ENCODE data around the gene HECTD2. TPM values are rescaled to one million over a fixed set of nuclear protein-coding genes. Genes with fewer than 3 reads are reported as not detected.
"Not testable (repeated sequence)": the region's sequence is repeated elsewhere in the genome, so short reads cannot be mapped to it uniquely, and the experiment has no call there.

HECTD2 gene
- total RNA-seq: 10 to 100 TPM; 18.7 to 22.8 TPM

GRCh38 chr10:91409869-91410637, at the start of gene HECTD2:
Gene HECTD2 (plus strand): TSS chr10:91410344. CDS start chr10:91410439, 95 bp downstream.
- peak; percentile 75 for DNase-seq (ENCODE audit: low spot score)
- under 1% methylated on average over 77 of the region's 111 CpGs for WGBS
- intact Hi-C loops (cut with DNase I): loop anchor here (5.0 kb wide), 1 partner anchor 222 kb away; the partner anchor contains the start of gene PPP1R3C
- Histone ChIP-seq H3K36me3 (no peaks in the 10 kb centered on the region), H3K27ac (peak within 1 kb of the TSS; percentile 99 to 100), H3K4me1 (replicated peaks) (no peaks in the 10 kb centered on the region), H3K4me3 (peak within 1 kb of the TSS; percentile 83 to 88), H3K27me3 (replicated peaks; ENCODE audit: insufficient read depth) (no peaks in the 10 kb centered on the region), H3K9me3 (no peaks in the 10 kb centered on the region)
- TF ChIP-seq POLR2A (IDR thresholded peaks at IDR 0.05): no peak
- peak in 2 of 4 experiments; percentile 63 to 68 for TF ChIP-seq CTCF (IDR thresholded peaks at IDR 0.05)

- H3K36me3 ChIP-seq: no peaks in the 10 kb centered on the region
- DNase-seq (ENCODE audit: low spot score): no peak
These were observed 49.7 kb upstream of the HECTD2 start for GRCh38 chr10:91360461-91360860.

GRCh38 chr10:91365519-91365918, 44.6 kb upstream of the HECTD2 start:
- H3K27ac ChIP-seq; H3K4me3 ChIP-seq; H3K36me3 ChIP-seq; H3K27me3 ChIP-seq (replicated peaks; ENCODE audit: insufficient read depth); DNase-seq (ENCODE audit: low spot score); H3K9me3 ChIP-seq; H3K4me1 ChIP-seq (replicated peaks): not testable (repeated sequence)
- 88% methylated on average over 3 of the region's 3 CpGs for WGBS
- intact Hi-C loops (cut with DNase I): loop anchor here (5.0 kb wide), 1 partner anchor 68 kb away; no protein-coding TSS in a partner anchor

More at GRCh38 chr10:91360461-91360860, 49.7 kb upstream of the HECTD2 start:
- no peaks in the 10 kb centered on the region for H3K27me3 ChIP-seq (replicated peaks; ENCODE audit: insufficient read depth)
- H3K4me3 ChIP-seq: no peak overlapping the region
- 86% methylated on average over 3 of the region's 3 CpGs for WGBS
- H3K9me3 ChIP-seq: no peaks in the 10 kb centered on the region
- intact Hi-C loops (cut with DNase I): no loop called here
- H3K4me1 ChIP-seq (replicated peaks): no peaks in the 10 kb centered on the region
- H3K27ac ChIP-seq: no peak overlapping the region
- TF ChIP-seq CTCF (IDR thresholded peaks at IDR 0.05) (no peak), POLR2AphosphoS5 (IDR thresholded peaks at IDR 0.05) (no peak), POLR2A (IDR thresholded peaks at IDR 0.05) (no peak)

DNA sequence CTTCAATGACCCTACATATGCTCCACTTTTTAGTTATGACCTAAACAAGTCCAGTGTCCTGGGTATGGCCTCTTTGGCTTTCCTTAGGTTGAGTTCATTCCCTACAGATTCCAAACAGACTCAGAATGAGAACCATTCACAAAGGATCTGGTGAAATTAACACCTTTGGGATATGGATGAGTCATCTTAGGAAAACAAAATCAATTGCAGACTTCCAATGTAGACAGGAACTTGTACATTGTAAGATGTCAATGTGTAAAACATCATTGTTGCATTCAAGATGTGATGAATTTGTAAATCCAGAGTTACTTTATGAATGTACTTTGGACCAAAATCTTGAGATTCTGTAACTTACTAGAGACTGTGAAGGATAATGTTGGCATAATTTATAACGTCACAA, 43.4 kb upstream of the HECTD2 start:
- no peak for DNase-seq (ENCODE audit: low spot score)
- intact Hi-C loops (cut with DNase I): loop anchor here (5.0 kb wide), 1 partner anchor 69 kb away; no protein-coding TSS in a partner anchor
- WGBS: 77% methylated on average over 1 of the region's 1 CpG
- Histone ChIP-seq H3K9me3 (no peaks in the 10 kb centered on the region), H3K27me3 (replicated peaks; ENCODE audit: insufficient read depth) (no peaks in the 10 kb centered on the region), H3K4me1 (replicated peaks) (no peaks in the 10 kb centered on the region), H3K27ac (no peak overlapping the region), H3K4me3 (no peak overlapping the region), H3K36me3 (no peaks in the 10 kb centered on the region)
- no peak for TF ChIP-seq POLR2A (IDR thresholded peaks at IDR 0.05)
- no peak for TF ChIP-seq POLR2AphosphoS5 (IDR thresholded peaks at IDR 0.05)
- TF ChIP-seq CTCF (IDR thresholded peaks at IDR 0.05): no peak

DNA sequence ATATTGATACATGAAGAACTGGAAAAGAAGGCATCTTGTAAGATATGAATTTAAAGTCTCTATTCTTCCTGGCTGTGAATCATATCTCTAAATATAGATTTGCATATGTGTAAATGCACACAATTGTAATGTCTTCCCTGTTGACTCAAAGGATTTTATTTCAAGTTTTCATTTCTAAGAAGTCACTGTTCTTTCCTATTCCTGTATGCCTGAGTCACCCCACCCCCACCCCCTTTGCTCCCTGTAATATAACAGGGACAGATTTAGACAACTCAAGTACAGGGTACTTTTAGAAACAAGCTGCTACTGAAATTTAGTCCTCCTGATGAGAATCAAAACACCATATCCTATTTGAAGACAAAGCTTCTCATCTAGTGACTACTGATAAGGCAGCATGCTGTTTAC, 43.0 kb upstream of the HECTD2 start:
- TF ChIP-seq POLR2AphosphoS5 (IDR thresholded peaks at IDR 0.05) (no peak), CTCF (IDR thresholded peaks at IDR 0.05) (no peak), POLR2A (IDR thresholded peaks at IDR 0.05) (no peak)
- Histone ChIP-seq H3K4me1 (replicated peaks) (no peaks in the 10 kb centered on the region), H3K4me3 (no peak overlapping the region), H3K9me3 (no peaks in the 10 kb centered on the region), H3K27ac (no peak overlapping the region), H3K27me3 (replicated peaks; ENCODE audit: insufficient read depth) (no peaks in the 10 kb centered on the region), H3K36me3 (no peaks in the 10 kb centered on the region)
- no peak for DNase-seq (ENCODE audit: low spot score)
- intact Hi-C loops (cut with DNase I): loop anchor here (5.0 kb wide), 1 partner anchor 70 kb away; no protein-coding TSS in a partner anchor
